Mesendoderm (in vitro differentiated cells): ENCODE measurements around the gene RAB26.
"Not testable (repeated sequence)": the region's sequence is repeated elsewhere in the genome, so short reads cannot be mapped to it uniquely, and the experiment has no call there.

Source experiments
- DNase-seq: peaks from one replicate; pipeline ENCODE4 v3.0.0; 2013
- H2AK5ac ChIP-seq: 2 replicates; pipeline ENCODE4 v1.6.1; 2013; ENCODE audit warnings: low read length, inconsistent platforms
- H2BK120ac ChIP-seq: 2 replicates; pipeline ENCODE4 v1.6.1; 2013; ENCODE audit warnings: low read depth, mild to moderate bottlenecking, low read length, moderate library complexity, mixed read lengths
- H2BK15ac ChIP-seq: replicated peaks from 2 replicates; pipeline ENCODE4 v1.6.1; 2013; ENCODE audit warnings: low read depth, mild to moderate bottlenecking, moderate library complexity
- H2BK5ac ChIP-seq: 2 replicates; pipeline ENCODE4 v1.6.1; 2013; ENCODE audit warnings: low read length, inconsistent platforms
- H3K18ac ChIP-seq: 2 replicates; pipeline ENCODE4 v1.6.1; 2013; ENCODE audit warnings: mild to moderate bottlenecking, low read length, mixed read lengths
- H3K23ac ChIP-seq: one replicate; pipeline ENCODE4 v1.6.1; 2013; ENCODE audit warnings: low read length
- H3K27ac ChIP-seq: 2 replicates; pipeline ENCODE4 v1.5.1; 2013; ENCODE audit warnings: low read depth, mild to moderate bottlenecking, inconsistent platforms, low read length, moderate library complexity
- H3K27me3 ChIP-seq: 2 replicates; pipeline ENCODE4 v1.6.1; 2013; ENCODE audit warnings: low read length, control low read depth, mild to moderate bottlenecking, inconsistent platforms; ENCODE audit not compliant: insufficient read depth, poor library complexity
- H3K36me3 ChIP-seq: 2 replicates; pipeline ENCODE4 v1.6.1; 2013; ENCODE audit warnings: low read length, inconsistent platforms; ENCODE audit not compliant: control insufficient read depth, insufficient read depth
- H3K4ac ChIP-seq: one replicate; pipeline ENCODE4 v1.6.1; 2013; ENCODE audit warnings: low read depth, mild to moderate bottlenecking, low read length, moderate library complexity
- H3K4me1 ChIP-seq: 2 replicates; pipeline ENCODE4 v1.6.1; 2013; ENCODE audit warnings: low read depth, low read length, inconsistent platforms; ENCODE audit not compliant: control insufficient read depth
- H3K4me2 ChIP-seq: 2 replicates; pipeline ENCODE4 v1.6.1; 2013; ENCODE audit warnings: low read length
- H3K4me3 ChIP-seq: 2 replicates; pipeline ENCODE4 v1.5.1; 2013; ENCODE audit warnings: mild to moderate bottlenecking, low read length
- H3K56ac ChIP-seq: one replicate; pipeline ENCODE4 v1.6.1; 2013; ENCODE audit warnings: low read length
- H3K79me1 ChIP-seq: 2 replicates; pipeline ENCODE4 v1.6.1; 2013; ENCODE audit warnings: low read length, inconsistent platforms
- H3K79me2 ChIP-seq: 2 replicates; pipeline ENCODE4 v1.6.1; 2013; ENCODE audit warnings: mild to moderate bottlenecking, low read length; ENCODE audit not compliant: control insufficient read depth, insufficient read depth
- H3K9ac ChIP-seq: 2 replicates; pipeline ENCODE4 v1.6.1; 2013; ENCODE audit warnings: low read length, inconsistent platforms
- H4K5ac ChIP-seq: one replicate; pipeline ENCODE4 v1.6.1; 2013; ENCODE audit warnings: low read length
- H4K8ac ChIP-seq: one replicate; pipeline ENCODE4 v1.6.1; 2013; ENCODE audit warnings: low read depth, mild to moderate bottlenecking, control low read depth, low read length, moderate library complexity
- WGBS: extraction: QIAGEN DNeasy Blood & Tissue Kit; methylation state at CpG from one replicate; pipeline ENCODE4 v1.1.7; 2013; ENCODE audit warnings: low lambda C conversion rate, missing lambda C conversion rate; ENCODE audit not compliant: insufficient coverage; ENCODE audit errors: extremely low coverage; 5-methylcytosine and 5-hydroxymethylcytosine counted together

The RAB26 gene

GRCh38 chr16:2110332-2111008 is 38.0 kb upstream of the RAB26 start:
- not testable (repeated sequence) for H3K27ac ChIP-seq, DNase-seq, H3K18ac ChIP-seq

GRCh38 chr16:2111009-2111353 is 37.4 kb upstream of the RAB26 start:
- not testable (repeated sequence) for H2BK120ac ChIP-seq, H3K27me3 ChIP-seq, H2AK5ac ChIP-seq, H3K79me1 ChIP-seq, H3K18ac ChIP-seq, H3K27ac ChIP-seq, DNase-seq, H3K79me2 ChIP-seq, H2BK5ac ChIP-seq, H4K5ac ChIP-seq, H3K9ac ChIP-seq, H3K4me2 ChIP-seq, H2BK15ac ChIP-seq, H3K56ac ChIP-seq, H4K8ac ChIP-seq, H3K4me1 ChIP-seq, H3K4me3 ChIP-seq, H3K23ac ChIP-seq, H3K36me3 ChIP-seq, H3K4ac ChIP-seq
- WGBS: no CpG with 5 or more reads among the region's 36 CpGs

More at GRCh38 chr16:2110332-2111008, 38.0 kb upstream of the RAB26 start:
- H4K5ac ChIP-seq, H2BK5ac ChIP-seq, H3K56ac ChIP-seq, H4K8ac ChIP-seq, H3K4me3 ChIP-seq, H3K4ac ChIP-seq, H3K4me2 ChIP-seq, H3K4me1 ChIP-seq, H3K23ac ChIP-seq, H2BK15ac ChIP-seq, H2BK120ac ChIP-seq, H3K79me2 ChIP-seq, H3K79me1 ChIP-seq, H3K27me3 ChIP-seq, H3K36me3 ChIP-seq, H3K9ac ChIP-seq, H2AK5ac ChIP-seq: not testable (repeated sequence)
- no CpG with 5 or more reads among the region's 43 CpGs for WGBS

- not testable (repeated sequence) for H4K8ac ChIP-seq, H3K27me3 ChIP-seq, H3K4me3 ChIP-seq, H3K79me1 ChIP-seq, H2BK15ac ChIP-seq, H2BK120ac ChIP-seq, H3K23ac ChIP-seq, H3K9ac ChIP-seq, H3K18ac ChIP-seq, H3K4ac ChIP-seq, DNase-seq, H3K56ac ChIP-seq, H3K36me3 ChIP-seq, H3K4me1 ChIP-seq, H3K79me2 ChIP-seq, H3K4me2 ChIP-seq, H2AK5ac ChIP-seq, H3K27ac ChIP-seq, H2BK5ac ChIP-seq, H4K5ac ChIP-seq
- no CpG with 5 or more reads among the region's 65 CpGs for WGBS
Observed at GRCh38 chr16:2111412-2112335, 36.8 kb upstream of the RAB26 start.

- WGBS: no CpG with 5 or more reads among the region's 30 CpGs
- H2BK5ac ChIP-seq, H3K27me3 ChIP-seq, H4K5ac ChIP-seq, H2AK5ac ChIP-seq, H3K9ac ChIP-seq, H3K18ac ChIP-seq, DNase-seq, H3K27ac ChIP-seq, H2BK120ac ChIP-seq, H3K4me3 ChIP-seq, H3K79me2 ChIP-seq, H3K56ac ChIP-seq, H3K4me2 ChIP-seq, H3K23ac ChIP-seq, H3K79me1 ChIP-seq, H4K8ac ChIP-seq, H2BK15ac ChIP-seq, H3K36me3 ChIP-seq, H3K4ac ChIP-seq, H3K4me1 ChIP-seq: not testable (repeated sequence)
Observed at GRCh38 chr16:2112539-2113106, 35.8 kb upstream of the RAB26 start.

- H4K8ac ChIP-seq: not testable (repeated sequence)
Observed at GRCh38 chr16:2114225-2114624, 34.2 kb upstream of the RAB26 start.

More at GRCh38 chr16:2114225-2114624, 34.2 kb upstream of the RAB26 start:
- not testable (repeated sequence) for H2BK15ac ChIP-seq, H3K4me1 ChIP-seq, H3K9ac ChIP-seq, H2BK120ac ChIP-seq, H4K5ac ChIP-seq, H3K23ac ChIP-seq, H3K36me3 ChIP-seq, H3K4me3 ChIP-seq, H3K27me3 ChIP-seq, DNase-seq, H3K18ac ChIP-seq, H3K79me1 ChIP-seq, H3K79me2 ChIP-seq, H3K56ac ChIP-seq, H2AK5ac ChIP-seq, H3K4me2 ChIP-seq, H3K4ac ChIP-seq, H3K27ac ChIP-seq, H2BK5ac ChIP-seq
- WGBS: no CpG with 5 or more reads among the region's 26 CpGs
